Stimulated activated CD8-positive, alpha-beta memory T cell treated with anti-CD3 and anti-CD28 coated beads, Interleukin-15, amount 100 ng/mL, for 1 hour (primary cell): ENCODE measurements around the gene TCEA2.

ENCODE experiments used
- DNase-seq: peaks from one replicate; pipeline ENCODE4 v3.0.0-alpha.2; 2020; ENCODE audit warnings: low read depth

The TCEA2 gene

DNA sequence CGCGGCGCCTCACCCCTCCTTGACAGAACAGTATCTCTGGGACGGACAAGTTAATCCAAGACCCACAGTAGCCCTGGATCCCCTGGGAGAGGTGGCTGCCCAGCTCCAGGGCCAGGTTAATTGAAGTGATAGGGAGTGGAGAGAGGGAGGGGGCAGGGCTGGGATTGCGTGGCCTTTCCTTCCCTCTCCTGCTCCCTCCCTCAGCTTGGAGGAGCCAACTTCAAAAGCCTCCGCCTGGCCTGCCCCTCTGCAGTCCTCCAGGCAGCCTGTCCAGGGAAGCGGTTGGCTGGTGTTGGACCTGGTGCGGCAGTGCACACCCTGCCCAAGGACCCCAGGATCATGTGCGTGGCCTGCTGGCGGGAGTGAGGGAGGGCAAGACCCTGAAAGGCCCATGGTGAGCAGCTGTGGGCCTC is 27.1 kb upstream of the TCEA2 start, which contains the start of gene C20orf204:
Gene C20orf204 (plus strand): TSS at position 250 of the 413 bp plus-strand sequence. CDS start 142 bp downstream, at position 392.
- DNase-seq, result no peak

DNA sequence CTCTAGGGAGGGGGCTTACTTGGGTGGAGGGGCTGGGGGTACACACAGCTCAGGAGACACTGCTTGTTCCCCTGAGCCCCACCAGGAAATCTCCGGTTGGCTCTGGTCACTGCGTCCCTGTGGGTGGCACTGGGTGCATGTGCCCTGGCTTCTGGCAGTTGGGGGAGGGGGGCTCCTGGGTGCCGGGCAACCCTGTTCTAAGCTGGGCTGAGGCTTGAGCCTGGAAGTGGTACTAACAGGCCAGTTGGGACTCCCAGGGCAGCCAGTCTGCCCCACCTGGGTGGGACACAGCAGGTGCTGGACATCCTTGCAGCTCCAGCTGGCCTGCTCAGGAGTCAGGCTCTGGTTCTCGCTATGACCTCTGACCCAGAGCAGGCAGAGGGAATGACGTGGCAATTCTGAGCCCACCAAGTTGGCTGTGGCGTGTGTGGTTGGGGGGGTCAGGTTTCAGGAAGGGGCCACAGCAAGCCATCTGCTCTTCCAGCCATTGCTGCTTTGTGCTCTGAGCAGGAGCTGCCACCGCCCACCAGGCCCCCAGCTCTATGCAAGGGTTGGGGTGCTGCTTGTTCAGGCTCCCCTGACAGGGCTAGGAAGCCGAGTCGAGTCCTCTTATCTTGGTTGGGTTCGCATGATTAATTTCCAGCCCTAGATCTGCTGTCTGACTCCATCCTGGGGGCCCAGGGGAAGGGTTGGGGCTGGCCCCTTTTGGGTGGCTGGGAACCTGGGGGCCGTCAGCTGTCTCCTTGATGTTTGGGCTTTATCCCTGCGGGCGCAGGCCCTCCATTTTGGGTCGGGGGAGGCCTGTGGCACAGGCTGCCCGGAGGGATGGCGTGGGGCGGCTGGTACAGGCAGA is 26.4 kb upstream of the TCEA2 start:
- DNase-seq, result no peak

DNA sequence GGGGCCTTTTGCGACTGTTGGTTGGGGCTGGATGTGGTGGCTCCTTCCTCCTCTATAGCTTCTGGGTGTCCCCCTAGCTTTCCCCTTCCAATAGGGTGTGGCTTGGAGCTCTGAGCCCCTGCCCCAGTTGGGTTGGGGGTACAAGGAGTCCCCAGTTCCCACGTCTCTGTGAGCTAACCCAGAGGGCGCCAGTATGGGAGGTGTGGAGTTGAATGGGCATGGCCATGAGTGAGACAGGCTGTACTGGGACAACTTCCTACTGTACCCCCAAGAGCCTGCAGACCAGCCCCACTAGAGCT is 25.9 kb upstream of the TCEA2 start:
- no peak for DNase-seq

DNA sequence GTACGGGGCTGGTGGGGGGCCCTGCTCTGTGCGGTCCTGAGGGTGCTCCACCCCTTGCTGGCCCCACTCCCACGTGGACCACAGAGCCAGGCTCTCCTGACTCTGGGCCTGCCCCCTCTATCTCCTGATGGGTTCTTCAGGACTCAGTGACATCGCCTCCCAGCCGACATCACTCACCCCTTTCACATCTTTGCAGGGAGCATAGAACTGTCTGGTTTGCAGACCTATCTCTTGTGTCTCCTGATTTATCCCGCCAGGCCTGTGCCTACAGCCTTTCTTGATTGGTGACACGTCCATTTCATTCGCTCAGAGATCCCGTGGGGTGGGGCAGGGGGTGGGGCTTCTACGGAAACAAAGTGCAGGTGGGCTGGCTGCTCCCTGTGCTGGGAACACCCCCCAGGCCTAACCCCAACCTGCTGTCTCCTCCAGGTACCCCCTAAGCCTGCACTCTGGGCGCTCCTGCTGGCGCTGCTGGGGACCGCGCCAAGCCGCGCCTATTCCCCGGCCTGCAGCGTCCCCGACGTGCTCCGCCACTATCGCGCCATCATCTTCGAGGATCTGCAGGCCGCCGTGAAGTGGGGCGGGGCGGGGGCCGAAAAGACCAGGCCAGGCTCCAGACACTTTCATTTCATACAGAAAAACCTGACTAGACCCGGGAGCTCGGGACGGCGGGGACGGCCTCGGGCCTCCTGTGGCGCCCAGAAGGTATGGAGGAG is 25.3 kb upstream of the TCEA2 start:
- no peak for DNase-seq

DNA sequence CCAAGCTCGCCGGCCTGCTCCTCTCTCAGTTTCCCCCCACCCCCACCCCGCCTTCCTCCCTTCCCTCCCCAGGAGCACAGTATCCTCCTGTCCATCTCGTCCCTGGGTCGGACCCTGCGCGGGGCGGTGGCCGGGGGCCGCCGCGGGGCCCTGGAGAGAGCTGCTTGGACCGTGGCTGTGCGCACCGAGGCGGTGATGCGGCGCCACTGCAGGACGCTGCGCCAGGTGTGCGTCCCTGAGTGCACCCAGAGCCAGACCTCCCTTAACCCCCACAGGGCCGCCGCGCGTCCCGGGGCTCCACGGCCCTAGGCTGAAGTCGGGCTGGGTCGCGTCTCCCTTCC is 24.8 kb upstream of the TCEA2 start:
- DNase-seq, result no peak

DNA sequence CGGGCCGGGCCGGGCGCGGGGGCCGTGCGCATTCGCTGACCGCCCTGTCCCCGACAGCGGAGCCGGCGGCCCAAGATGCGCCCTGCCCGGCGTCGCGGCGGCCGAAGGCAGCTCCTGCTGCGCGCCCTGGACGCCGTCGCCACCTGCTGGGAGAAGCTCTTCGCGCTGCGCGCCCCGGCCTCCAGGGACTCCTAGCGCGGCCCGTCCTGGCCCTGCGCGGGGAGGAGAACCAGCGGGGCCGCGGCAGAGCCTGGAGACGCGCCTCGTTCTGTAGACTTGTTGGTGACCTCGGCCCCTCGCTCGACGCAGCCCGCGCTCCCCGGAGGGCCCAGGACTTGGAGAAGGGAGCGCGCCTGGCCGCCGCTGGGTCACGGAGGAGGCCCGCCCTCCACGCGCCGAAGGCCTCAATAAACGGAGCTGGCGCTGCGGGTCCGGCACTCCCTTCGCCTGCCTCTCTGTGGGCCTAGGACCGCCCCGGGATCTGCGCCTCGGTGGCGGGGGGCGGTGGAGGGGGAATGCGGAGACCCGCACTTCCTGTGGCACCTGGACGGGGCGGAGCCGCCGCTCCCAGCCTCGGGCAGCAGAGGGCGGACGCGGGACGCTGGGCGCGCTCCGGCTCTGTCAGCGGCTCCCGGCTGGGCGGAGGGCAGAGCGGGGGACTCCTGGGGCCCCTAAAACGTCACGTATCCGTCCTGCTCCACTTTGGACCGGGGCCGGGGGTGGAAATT is 24.3 kb upstream of the TCEA2 start:
- DNase-seq, result peak; percentile 56

DNA sequence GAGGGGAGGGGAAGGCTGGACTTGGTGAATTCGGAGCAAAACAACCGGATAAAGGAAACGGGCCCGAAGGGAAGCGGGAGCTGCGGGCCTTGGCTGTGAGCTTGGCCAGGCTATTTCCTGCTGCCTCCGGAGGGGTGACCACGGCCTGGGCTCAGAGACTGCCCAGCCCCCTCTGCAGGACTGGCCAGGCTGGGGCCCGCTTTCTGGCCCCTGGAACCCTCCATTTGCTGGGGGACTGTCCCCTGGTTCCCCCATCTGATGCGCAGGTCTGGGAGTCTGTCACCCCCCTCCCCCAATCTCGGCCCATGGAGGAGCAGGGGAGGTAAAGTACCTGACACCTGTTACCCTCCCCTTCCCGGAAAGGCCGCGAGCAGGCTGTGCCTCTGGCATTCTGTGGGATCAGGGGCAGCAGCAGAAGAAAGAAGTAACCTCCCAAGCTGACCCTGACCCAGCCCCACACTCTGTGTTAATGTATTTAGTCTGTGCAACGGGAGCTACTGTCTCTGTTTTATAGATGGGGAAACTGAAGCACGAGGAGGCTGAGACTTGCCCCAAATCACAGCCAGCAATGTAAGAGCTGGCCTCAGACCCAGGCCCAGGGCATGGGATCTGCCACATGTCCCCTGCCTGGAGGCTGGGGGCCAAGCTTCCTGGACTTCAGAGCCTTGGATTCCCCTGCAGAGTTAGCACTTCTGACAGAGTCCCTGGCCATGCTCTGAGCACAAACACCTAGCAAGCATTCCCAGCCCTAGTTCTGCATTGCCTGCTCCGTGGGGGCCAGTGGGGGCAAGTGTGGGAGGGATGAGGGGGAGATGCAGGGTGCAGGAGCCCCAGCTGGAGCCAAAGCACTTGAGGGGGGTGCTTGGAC is 23.5 kb upstream of the TCEA2 start:
- no peak for DNase-seq

DNA sequence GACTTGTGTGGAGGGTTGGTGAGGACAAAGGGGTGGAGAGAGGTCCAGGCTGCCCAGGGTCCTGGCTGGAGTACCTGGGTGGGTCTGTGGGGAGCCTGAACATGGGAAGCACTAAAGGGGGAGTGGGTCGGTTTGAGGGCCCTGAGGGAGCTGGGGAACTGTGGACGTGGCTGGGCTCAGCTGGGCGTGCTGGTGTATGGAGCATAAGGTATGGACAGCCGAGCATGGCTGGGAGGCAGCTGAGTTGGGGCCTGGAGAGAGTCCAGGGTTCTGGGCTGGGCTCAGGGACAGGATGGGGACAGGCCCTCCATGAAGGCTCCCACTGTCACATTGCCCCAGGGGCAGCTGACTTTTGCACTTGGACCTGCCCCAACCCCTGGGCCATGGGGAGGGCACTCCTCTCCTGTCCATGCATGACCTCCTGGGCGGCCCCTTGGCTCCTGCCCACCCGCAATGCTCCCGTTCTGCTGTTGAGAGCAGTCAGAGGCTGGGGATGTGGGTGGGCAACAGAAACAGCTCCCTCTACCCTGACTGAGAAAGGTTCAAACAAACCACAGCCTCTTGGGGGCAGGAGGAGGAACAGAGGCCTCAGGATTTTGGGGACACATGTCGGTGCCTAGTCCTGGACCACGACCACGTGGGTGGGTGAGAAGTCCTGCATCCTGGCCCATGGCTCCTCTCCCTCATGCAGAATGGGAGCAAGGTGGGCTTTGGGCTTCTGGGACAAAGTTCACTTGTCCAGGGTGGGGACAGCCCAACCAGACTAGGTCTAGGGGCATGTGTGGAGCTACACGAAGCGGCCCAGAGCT is 22.6 kb upstream of the TCEA2 start:
- no peak for DNase-seq

DNA sequence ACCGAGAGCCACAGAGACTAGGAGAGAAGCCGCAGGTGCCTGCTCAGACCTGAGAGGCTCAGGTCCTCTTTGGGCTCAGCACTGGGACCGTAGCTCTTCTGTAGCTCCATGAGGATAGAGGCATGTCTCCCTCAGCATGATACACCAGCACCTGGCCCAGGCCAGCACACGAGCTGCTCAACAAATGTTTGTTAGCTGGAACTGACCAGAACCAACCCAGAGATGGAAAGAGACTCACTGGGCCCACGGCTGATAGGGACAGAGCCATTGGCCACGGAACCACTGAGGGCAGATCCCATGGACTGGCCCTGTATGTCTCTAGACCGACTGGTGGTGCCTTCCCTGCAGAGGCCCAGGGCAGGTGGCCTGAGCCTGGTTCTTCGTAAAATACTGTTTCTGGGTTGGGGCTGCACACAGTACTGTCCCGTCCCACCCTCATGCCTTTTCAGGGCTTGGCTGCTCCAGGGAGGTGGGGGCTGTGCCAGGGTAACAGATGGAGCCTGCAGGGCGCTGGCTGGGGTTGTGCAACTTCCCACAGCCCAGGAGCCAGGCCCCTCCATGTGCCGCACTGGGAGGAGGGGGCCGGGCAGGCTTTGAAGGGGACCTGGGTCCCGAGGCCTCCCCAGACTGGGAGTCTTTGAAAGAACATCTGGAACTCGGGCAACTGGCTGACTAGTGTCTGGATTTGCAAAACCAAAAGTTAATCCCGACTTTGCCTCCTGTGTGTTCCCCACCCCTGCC is 21.8 kb upstream of the TCEA2 start:
- no peak for DNase-seq

DNA sequence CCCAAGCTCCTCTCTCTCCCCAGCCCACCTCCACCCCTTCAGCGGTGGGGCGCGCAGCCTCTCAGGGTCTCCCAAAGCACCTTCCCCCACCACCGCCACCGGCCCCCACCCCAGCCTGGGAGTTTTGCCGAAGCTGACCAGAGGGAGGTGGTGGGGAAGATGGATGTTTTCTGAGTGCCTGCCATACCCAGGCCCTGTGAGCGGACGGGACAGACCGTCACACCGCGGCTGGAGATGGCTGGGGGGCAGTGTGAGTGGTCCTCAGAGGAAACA is 21.3 kb upstream of the TCEA2 start:
- no peak for DNase-seq

DNA sequence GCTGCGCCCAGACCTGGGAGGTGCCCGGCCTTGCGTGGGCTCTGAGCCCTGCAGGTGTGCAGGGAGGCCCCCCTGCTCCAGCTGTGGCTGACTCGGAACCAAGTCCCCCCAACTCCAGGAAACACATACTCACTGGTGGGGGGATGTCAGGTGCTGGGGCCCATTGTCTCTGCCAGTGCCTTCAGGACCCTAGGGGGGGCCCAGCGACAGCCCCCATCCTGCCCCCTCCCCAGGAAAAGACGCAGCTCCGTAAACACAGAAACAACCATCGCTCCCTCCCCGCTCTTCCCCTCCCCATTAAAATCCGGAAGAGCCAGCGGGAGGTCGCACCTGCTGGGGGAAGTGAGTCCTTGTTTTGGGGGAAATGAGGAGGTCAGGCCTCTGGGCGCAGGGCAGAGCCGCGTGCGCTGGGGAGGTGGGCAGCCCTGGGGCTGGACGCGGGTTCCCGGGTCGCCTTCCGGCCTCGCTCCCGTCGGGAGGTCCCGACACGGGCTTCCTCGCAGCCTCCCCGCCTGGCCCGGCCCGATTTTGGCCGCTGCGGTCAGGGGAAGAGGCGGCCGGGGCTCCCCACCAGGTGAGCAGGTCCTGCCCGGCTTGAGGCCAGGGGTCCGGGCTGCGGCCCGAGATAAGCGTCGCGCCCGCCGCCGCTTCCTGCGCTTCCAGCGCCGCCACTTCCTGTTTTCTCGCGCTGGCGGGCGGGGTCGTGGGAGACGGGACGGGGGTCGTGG is 20.8 kb upstream of the TCEA2 start:
- DNase-seq, result no peak

DNA sequence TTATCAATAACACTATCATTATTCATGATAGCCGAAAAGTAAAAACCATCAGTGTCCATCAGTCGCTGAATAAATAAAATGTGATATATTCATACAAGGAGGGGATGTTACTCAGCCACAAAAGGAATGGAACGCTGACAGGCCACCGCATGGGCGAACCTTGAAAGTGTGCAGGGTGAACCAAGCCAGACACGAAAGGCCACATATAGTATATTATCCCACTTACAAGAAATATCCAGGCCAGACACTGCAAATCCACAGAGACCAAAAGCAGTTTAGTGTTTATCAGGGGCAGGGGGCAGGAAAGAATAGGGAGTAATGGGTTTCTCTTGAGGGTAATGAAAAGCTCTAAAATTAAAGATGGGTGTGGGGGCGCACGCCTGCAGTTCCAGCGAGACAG is 19.2 kb upstream of the TCEA2 start:
- DNase-seq, result no peak

DNA sequence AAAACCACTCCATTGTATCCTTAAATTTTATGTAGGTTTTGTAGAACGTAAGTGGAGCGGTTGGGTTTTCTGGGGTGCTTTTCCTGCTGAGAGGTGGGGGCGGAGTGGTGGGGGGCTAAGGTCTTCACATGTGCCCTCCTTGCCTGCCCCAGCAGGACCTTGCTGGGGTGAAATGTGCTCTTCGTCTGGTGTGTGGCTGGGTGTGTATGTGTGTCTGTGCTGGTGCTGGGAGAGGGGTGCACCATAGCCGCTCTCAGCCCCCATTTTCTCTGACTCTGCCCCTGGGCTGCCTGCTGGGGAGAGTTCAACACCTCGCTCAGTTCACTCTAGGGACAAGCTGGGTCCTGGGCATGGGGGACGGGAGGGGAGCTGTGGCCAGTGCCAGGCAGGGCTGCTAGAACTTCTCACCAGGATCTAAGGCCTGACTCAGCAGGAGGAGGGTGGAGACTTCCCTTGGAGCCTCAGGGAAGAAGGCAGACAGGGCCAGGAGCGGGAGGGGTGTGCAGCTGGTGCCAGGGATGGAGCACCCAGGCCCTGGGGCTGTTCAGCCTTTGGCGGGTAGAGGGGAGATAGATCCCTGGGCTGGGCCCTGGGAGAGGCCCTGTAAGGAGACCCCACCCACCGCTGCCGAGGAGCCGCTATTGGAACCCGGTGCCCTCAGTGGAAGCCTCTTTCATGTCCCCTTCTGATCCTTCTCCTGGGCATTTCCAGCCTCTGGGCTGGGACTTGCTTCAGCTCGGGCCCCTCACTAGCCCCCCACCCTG is 18.3 kb upstream of the TCEA2 start:
- no peak for DNase-seq

DNA sequence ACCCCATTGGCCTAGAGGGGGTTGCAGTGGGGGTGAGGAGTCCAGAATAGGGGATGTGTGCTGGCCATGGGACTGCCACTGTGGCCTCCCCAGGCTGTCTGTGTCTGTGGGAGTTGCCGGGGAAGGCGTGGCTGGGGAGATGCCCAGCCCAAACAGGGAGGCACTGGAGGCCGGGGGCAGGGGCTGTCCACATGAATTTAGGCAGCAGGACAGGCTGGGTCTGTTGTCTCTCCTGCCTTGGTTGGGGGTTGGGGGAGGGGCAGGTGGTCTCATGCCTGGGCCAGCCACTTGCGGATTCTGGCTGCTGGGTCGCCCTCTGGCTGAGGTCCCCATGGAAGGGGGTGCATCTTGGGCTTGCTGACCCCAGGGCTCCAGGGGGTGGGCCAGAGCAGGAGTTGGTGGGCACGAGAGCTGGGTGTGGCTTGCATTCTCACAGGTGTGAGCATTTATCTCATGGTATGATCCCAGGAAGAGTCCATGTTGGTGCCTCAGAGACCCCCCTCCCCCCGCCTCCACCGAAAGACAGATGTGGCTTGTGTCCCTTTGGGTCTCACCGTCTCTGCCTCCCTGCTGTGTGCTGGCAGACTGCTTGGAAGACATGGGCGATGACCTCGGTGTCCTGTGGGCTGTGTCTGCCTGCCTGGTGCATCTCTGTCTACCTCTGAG is 17.5 kb upstream of the TCEA2 start:
- DNase-seq, result no peak

DNA sequence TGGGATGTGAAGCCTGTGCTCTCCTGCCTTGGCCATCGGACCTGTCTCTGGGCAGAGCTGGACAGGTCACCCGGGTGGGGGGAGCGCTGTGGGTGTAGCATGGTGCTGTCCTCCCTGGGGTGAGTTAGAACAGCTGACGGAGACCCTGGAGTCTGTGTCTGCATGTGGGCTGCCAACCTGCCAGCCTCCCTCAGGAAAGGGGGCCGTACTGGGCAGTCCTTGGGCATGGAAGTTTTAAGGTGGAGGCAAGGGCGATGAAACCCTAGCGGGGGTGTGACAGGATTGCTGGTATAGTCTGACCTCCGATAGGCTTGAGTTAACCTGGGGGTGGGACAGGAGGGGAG is 16.0 kb upstream of the TCEA2 start:
- no peak for DNase-seq

DNA sequence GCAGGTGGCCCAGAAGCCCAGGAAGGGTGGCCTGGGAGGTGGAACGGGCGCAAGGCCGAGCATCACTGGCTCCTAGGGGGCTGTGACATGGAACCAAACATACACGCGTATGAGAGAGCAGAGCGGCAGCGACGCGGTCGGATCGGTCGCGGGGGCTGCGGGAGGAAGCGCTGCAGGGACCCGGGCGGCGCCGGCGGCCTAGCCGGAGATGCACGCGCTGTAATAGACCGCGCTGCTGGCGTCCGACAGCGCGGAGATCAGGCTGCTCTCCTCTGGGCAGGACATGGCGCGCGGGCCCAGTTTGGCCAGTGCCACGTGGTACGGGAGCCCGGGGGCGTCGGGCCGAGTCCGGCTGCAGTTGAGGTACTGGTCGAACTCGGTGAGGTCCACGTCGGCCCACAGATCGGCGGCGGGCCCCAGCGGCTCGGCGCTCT is 15.0 kb upstream of the TCEA2 start:
- no peak for DNase-seq

DNA sequence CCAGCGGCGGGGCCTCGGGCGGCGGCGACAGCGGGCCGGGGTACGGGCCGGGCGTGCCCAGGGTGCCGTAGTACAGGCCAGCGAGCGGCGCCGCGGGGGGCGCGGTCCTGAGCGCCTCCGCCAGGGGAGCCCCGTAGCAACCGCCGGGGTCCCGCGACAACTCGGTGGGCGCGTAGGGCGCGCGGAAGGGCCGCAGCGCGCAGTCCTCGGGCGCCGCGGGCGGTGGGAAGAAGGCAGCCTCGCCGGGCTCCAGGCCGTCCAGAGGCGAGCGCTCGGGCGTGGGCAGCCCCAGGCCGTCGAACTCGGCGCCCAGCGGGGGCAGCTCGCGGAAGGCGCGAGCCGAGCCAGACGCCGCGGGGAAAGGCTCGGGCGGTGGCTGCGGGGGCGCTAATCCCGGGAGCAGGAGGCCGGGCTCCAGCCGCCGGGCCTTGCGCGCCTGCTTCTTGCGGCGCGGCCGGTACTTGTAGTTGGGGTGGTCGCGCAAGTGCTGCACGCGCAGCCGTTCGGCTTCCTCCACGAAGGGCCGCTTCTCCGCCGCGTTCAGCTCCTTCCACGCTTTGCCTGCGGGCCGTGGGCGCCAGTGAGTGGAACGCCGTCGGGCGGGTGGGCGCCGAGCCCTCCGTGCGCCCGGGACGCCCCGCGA is 14.5 kb upstream of the TCEA2 start:
- DNase-seq, result no peak
